K562 (cell line): Measurements from ENCODE around the gene FUZ. TPM values are rescaled to one million over a fixed set of nuclear protein-coding genes. Genes with fewer than 3 reads are reported as not detected.

ENCODE experiments used
- ADNP ChIP-seq: fragments of 200-800 bp; sonication (Bioruptor generic); IDR thresholded peaks from 2 replicates; pipeline ENCODE4 v1.6.1; 2016; ENCODE audit warnings: missing genetic modification characterization, missing compliant biosample characterization
- ARID1B ChIP-seq: fragments of 450-650 bp; IDR thresholded peaks from 2 replicates; pipeline ENCODE4 v1.6.1; 2016; ENCODE audit warnings: antibody characterized with exemption, mild to moderate bottlenecking, inconsistent platforms
- ATF3 ChIP-seq, 2 experiments: fragments of 450-650 bp in 1 of 2; sonication (generic) in 1 of 2; formaldehyde crosslinking in 1 of 2; IDR thresholded peaks in 1 of 2; conservative IDR thresholded peaks in 1 of 2; 2 replicates each; pipeline versions ENCODE4 v1.6.1 to v1.8.1; 2016 to 2023; ENCODE audit warnings: mild to moderate bottlenecking in 2 of 2, moderate library complexity in 2 of 2, inconsistent platforms in 1 of 2, missing genetic modification reagents in 1 of 2
- GABPA ChIP-seq: fragments of 200-800 bp; sonication (Bioruptor generic); conservative IDR thresholded peaks from 2 replicates; pipeline ENCODE4 v1.6.1; 2016; ENCODE audit warnings: low read depth, missing genetic modification characterization, missing compliant biosample characterization
- NR2C1 ChIP-seq, 2 experiments: fragments of 450-650 bp; IDR thresholded peaks; 2 replicates each; pipeline ENCODE4 v1.6.1; 2017; ENCODE audit warnings: mild to moderate bottlenecking in 2 of 2, antibody characterized with exemption in 1 of 2, inconsistent platforms in 1 of 2, missing compliant biosample characterization in 1 of 2, missing genetic modification characterization in 1 of 2
- PRDM10 ChIP-seq: fragments of 450-650 bp; IDR thresholded peaks from 2 replicates; pipeline ENCODE4 v1.6.1; 2018; ENCODE audit not compliant: partially characterized antibody
- XRCC4 ChIP-seq: IDR thresholded peaks from one replicate; pipeline ENCODE4 v1.6.1; 2011; ENCODE audit not compliant: insufficient read depth, insufficient read length; ENCODE audit errors: extremely low read depth
- ZHX1 ChIP-seq: fragments of 150-350 bp; conservative IDR thresholded peaks from 2 replicates; pipeline ENCODE4 v1.6.1; 2014; ENCODE audit warnings: low read length
- ZNF140 ChIP-seq: fragments of 250-450 bp; sonication (Bioruptor Pico); IDR thresholded peaks from 2 replicates; pipeline ENCODE4 v1.8.0; 2021; ENCODE audit warnings: moderate library complexity, mild to moderate bottlenecking, inconsistent platforms
- ZNF253 ChIP-seq: fragments of 250-450 bp; sonication (Bioruptor Pico); conservative IDR thresholded peaks from 2 replicates; pipeline ENCODE4 v1.6.1; 2021; ENCODE audit warnings: mild to moderate bottlenecking
- ZNF263 ChIP-seq: sonication (generic); formaldehyde crosslinking; IDR thresholded peaks from 2 replicates; pipeline ENCODE4 v1.8.0; 2022; ENCODE audit warnings: mild to moderate bottlenecking, missing genetic modification reagents, borderline replicate concordance
- polyA plus RNA-seq, 8 experiments: library from polyadenylated mRNA; depleted of rRNA in 4 of 8; stranded (reverse) in 5 of 8; unstranded in 3 of 8; fragments of >200 nt; fragmentation: Nextera tagmentation in 2 of 8; fragmentation: Illumina TruSeq in 1 of 8; extraction: Ambion mirVana in 2 of 8; extraction: Trizol in 1 of 8; gene quantifications; 2 replicates each; pipeline versions ENCODE4 v1.2.1 to v1.2.3, GENCODE V29; 2011 to 2014; ENCODE audit warnings: inconsistent platforms in 1 of 8, missing spikeins in 1 of 8
- total RNA-seq, 7 experiments: library from RNA; depleted of rRNA in 6 of 7; stranded (reverse); fragments of >200 nt in 6 of 7; fragmentation: Illumina TruSeq in 2 of 7; extraction: Trizol in 2 of 7; gene quantifications; 2 replicates each; pipeline versions ENCODE4 v1.2.1 to v1.2.3, GENCODE V29; 2011 to 2021; ENCODE audit warnings: low replicate concordance in 1 of 7

The FUZ gene
- total and polyA plus RNA-seq, 9 of the 15 experiments (the other 6 are each of a cell fraction or from before 2014, with no cell fraction given): 0.17 to 7.6 (median 3.6) TPM; not detected in 1

GRCh38 chr19:49847731-49848696 is 34.9 kb upstream of the FUZ start (continued):
- TF ChIP-seq ZHX1: no peak
- TF ChIP-seq PRDM10: peak; percentile 98
- peak; percentile 91 for TF ChIP-seq ATF3 (IDR thresholded peaks at IDR 0.05)
- no peak for TF ChIP-seq ATF3 (CRISPR knock-in tag; conservative IDR thresholded peaks at IDR 0.05)
- no peak for TF ChIP-seq ZNF253 (CRISPR knock-in tag)
- TF ChIP-seq GABPA (tag): no peak
- no peak for TF ChIP-seq NR2C1 (IDR thresholded peaks at IDR 0.05)
- TF ChIP-seq NR2C1 (tag; IDR thresholded peaks at IDR 0.05): peak; percentile 50; the same call in 1 of the 2 replicates
- no peak for TF ChIP-seq ZNF140 (CRISPR knock-in tag)
- TF ChIP-seq ZNF263 (CRISPR knock-in tag): no peak
- 0 out of 2 replicates have a peak, but pooled peaks have one; percentile 71 for TF ChIP-seq ADNP
- no peak for TF ChIP-seq XRCC4
- peak; percentile 70 for TF ChIP-seq ARID1B
